Measurements from ENCODE around the gene ANO2.

ANO2 gene

DNA sequence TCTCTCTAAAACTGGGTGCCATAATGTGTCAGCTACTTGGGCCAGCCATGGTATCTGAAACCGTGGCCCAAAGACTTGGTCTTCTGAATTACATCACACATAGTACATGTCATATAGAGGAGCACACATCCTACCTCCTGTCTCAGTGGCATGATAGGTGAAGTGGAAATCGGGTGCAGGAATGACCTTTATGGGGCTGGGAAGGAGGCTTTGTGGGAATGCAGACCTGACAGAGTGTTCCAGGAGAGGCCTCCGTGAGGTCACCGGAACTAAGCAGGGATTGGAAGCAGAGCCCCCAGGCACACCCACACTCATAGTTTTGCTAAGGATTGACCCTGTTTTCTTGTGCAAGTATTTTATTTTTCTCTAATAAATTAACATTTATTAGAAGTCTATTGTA lies 430.5 kb downstream of the ANO2 start:
- no peak for DNase-seq (ENCODE audit: low read depth)
- H3K4me3 ChIP-seq (ENCODE audit: low read length), result no peak overlapping the region
- TF ChIP-seq, protein P1, sequence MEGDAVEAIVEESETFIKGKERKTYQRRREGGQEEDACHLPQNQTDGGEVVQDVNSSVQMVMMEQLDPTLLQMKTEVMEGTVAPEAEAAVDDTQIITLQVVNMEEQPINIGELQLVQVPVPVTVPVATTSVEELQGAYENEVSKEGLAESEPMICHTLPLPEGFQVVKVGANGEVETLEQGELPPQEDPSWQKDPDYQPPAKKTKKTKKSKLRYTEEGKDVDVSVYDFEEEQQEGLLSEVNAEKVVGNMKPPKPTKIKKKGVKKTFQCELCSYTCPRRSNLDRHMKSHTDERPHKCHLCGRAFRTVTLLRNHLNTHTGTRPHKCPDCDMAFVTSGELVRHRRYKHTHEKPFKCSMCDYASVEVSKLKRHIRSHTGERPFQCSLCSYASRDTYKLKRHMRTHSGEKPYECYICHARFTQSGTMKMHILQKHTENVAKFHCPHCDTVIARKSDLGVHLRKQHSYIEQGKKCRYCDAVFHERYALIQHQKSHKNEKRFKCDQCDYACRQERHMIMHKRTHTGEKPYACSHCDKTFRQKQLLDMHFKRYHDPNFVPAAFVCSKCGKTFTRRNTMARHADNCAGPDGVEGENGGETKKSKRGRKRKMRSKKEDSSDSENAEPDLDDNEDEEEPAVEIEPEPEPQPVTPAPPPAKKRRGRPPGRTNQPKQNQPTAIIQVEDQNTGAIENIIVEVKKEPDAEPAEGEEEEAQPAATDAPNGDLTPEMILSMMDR (IDR thresholded peaks at IDR 0.05; ENCODE audit: insufficient read depth, low read depth, low read length, missing control alignments), result no peak

DNA sequence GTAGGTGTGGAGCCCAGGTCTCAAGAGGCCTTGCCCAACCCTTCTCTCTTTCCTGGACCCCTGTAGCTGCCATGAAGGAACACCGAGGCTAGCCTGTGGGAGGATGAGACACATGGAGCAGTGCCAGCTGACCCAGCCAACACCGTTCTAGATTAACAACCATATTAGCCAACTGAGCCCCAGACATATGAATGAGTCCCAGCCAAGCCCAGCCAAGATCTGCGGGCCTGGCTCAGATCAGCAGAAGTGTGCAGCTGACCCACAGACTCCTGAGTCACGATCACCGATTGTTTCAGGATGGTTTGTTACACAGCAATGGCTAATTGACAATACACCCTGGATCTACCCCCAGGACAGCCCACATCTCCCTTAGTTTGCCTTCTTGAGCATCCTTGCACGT lies 431.0 kb downstream of the ANO2 start:
- H3K4me3 ChIP-seq (ENCODE audit: low read length), result no peak overlapping the region
- DNase-seq (ENCODE audit: low read depth), result no peak
- TF ChIP-seq, protein P1 (IDR thresholded peaks at IDR 0.05; ENCODE audit: insufficient read depth, low read depth, low read length, missing control alignments), result no peak

DNA sequence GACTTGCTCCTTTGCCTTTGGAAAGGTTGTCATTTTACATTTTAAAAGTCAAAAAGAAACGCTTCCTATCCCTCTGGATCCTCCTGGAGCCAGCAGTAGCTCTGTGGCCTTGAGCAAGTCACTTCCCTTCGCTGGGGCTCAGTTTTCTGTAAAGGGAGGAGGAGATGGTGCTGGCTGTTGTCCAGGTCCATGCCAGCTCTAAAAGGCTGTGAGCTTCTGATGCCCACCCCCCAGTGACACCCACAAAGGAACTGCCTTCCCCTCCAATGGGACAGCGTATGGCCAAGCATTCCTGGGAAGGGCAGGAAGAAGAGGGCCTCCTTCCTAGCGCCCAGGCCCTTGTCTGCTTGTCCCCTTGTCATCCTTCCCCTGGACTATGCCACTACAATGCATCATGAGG lies 431.7 kb downstream of the ANO2 start:
- no peak for DNase-seq (ENCODE audit: low read depth)
- TF ChIP-seq, protein P1 (IDR thresholded peaks at IDR 0.05; ENCODE audit: insufficient read depth, low read depth, low read length, missing control alignments), result no peak
- H3K4me3 ChIP-seq (ENCODE audit: low read length), result no peak overlapping the region

All from epithelial cell of esophagus (primary cell).